ENCODE data around the gene TRUB1.

The TRUB1 gene

GRCh38 chr10:115004236-115004862, 66.4 kb downstream of the TRUB1 start:
- H3K36me3 ChIP-seq (ENCODE audit: insufficient read depth): no peaks in the 10 kb centered on the region
- TF ChIP-seq, protein P1, sequence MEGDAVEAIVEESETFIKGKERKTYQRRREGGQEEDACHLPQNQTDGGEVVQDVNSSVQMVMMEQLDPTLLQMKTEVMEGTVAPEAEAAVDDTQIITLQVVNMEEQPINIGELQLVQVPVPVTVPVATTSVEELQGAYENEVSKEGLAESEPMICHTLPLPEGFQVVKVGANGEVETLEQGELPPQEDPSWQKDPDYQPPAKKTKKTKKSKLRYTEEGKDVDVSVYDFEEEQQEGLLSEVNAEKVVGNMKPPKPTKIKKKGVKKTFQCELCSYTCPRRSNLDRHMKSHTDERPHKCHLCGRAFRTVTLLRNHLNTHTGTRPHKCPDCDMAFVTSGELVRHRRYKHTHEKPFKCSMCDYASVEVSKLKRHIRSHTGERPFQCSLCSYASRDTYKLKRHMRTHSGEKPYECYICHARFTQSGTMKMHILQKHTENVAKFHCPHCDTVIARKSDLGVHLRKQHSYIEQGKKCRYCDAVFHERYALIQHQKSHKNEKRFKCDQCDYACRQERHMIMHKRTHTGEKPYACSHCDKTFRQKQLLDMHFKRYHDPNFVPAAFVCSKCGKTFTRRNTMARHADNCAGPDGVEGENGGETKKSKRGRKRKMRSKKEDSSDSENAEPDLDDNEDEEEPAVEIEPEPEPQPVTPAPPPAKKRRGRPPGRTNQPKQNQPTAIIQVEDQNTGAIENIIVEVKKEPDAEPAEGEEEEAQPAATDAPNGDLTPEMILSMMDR (conservative IDR thresholded peaks at IDR 0.05; ENCODE audit: low read depth, low read length): no peak
- H3K27me3 ChIP-seq (ENCODE audit: insufficient read depth, low read depth): no peaks in the 10 kb centered on the region
- no peak overlapping the region for H3K9ac ChIP-seq
- H2AFZ ChIP-seq (ENCODE audit: low read depth): no peak overlapping the region
- H3K4me3 ChIP-seq (IDR thresholded peaks at IDR 0.05; ENCODE audit: insufficient read depth, low read depth, low read length): no peak overlapping the region
- no peak overlapping the region for H3K27ac ChIP-seq
- H4K20me1 ChIP-seq (ENCODE audit: insufficient read depth): no peaks in the 10 kb centered on the region
- H3K4me1 ChIP-seq (ENCODE audit: low read depth, poor library complexity, severe bottlenecking): peaks cover 8% of the 10 kb centered on the region
- no peaks in the 10 kb centered on the region for H3K79me2 ChIP-seq (ENCODE audit: insufficient read depth, low read depth)
- no peak overlapping the region for H3K4me2 ChIP-seq

DNA sequence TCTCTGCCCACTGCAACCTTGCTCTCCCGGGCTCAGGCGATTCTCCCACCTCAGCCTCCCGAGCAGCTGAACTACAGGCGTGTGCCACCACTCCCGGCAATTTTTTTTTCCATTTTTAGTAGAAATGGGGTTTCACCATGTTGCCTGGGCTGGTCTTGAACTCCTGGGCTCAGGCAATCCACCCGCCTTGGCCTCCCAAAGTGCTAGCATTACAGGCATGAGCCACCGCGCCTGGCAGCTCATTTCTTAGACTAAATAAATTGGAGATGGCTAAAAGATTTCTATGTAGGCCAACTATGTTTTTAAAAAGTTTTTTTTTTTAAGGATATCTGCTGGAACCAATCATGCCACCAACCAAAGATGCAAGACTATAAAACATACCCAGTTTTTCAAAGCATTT, 67.8 kb downstream of the TRUB1 start:
- no peak overlapping the region for H3K9ac ChIP-seq
- H3K36me3 ChIP-seq (ENCODE audit: insufficient read depth): no peaks in the 10 kb centered on the region
- H3K79me2 ChIP-seq (ENCODE audit: insufficient read depth, low read depth): no peaks in the 10 kb centered on the region
- no peaks in the 10 kb centered on the region for H3K27me3 ChIP-seq (ENCODE audit: insufficient read depth, low read depth)
- TF ChIP-seq, protein P1 (conservative IDR thresholded peaks at IDR 0.05; ENCODE audit: low read depth, low read length): no peak
- no peak overlapping the region for H2AFZ ChIP-seq (ENCODE audit: low read depth)
- H3K4me2 ChIP-seq: no peak overlapping the region
- no peaks in the 10 kb centered on the region for H4K20me1 ChIP-seq (ENCODE audit: insufficient read depth)
- no peak overlapping the region for H3K4me3 ChIP-seq (IDR thresholded peaks at IDR 0.05; ENCODE audit: insufficient read depth, low read depth, low read length)
- H3K4me1 ChIP-seq (ENCODE audit: low read depth, poor library complexity, severe bottlenecking): peaks cover 8% of the 10 kb centered on the region
- no peak overlapping the region for H3K27ac ChIP-seq

DNA sequence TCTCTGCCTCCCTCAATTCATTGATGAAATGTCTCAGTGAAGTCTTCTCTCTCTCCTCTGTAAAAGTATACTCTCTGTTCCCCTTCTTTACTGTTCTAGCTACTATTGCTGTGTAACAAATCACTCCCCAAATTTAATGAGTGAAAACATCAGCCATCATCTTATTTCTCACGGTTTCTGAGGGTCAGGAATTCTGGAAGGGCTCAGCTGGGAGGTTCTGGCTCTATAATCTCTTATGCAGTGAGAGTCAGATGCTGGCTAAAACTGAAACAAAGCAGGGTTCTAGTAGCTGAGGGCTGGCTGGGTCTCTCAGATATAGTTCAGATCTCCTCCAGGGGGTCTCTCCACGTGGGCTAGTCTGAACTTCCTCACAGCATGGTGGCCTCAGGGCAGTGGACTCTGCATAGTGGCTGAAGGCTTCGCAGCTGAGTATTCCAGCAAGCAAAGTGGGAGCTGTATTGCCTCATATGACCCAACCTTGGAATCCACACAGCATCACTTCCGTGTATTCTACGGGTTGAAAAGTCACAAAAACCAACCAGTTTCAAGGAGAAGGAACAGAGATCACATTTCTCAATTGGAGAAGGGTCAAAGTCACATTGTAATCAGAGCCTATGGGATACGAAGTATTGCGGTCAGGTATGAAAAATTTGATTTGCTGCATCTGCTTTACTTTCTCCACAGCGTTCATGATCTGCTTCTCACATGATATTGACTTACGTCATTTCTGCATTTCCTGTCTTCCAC, 80.4 kb downstream of the TRUB1 start:
- Histone ChIP-seq H3K4me1 (ENCODE audit: low read depth, poor library complexity, severe bottlenecking) (peaks cover 13% of the 10 kb centered on the region), H3K4me2 (no peak overlapping the region)
- TF ChIP-seq, protein P1 (conservative IDR thresholded peaks at IDR 0.05; ENCODE audit: low read depth, low read length): no peak

GRCh38 chr10:115020449-115020848, 82.5 kb downstream of the TRUB1 start:
- peaks cover 13% of the 10 kb centered on the region for H3K4me1 ChIP-seq (ENCODE audit: low read depth, poor library complexity, severe bottlenecking)
- TF ChIP-seq, protein P1 (conservative IDR thresholded peaks at IDR 0.05; ENCODE audit: low read depth, low read length): no peak
- H4K20me1 ChIP-seq (ENCODE audit: insufficient read depth): no peaks in the 10 kb centered on the region
- H3K36me3 ChIP-seq (ENCODE audit: insufficient read depth): no peaks in the 10 kb centered on the region
- no peak overlapping the region for H3K27ac ChIP-seq
- H2AFZ ChIP-seq (ENCODE audit: low read depth): no peak overlapping the region
- no peak overlapping the region for H3K9ac ChIP-seq
- no peak overlapping the region for H3K4me2 ChIP-seq
- no peak overlapping the region for H3K4me3 ChIP-seq (IDR thresholded peaks at IDR 0.05; ENCODE audit: insufficient read depth, low read depth, low read length)
- no peaks in the 10 kb centered on the region for H3K27me3 ChIP-seq (ENCODE audit: insufficient read depth, low read depth)
- no peaks in the 10 kb centered on the region for H3K79me2 ChIP-seq (ENCODE audit: insufficient read depth, low read depth)

More for the DNA sequence above, 80.4 kb downstream of the TRUB1 start:
- Histone ChIP-seq H3K27ac (no peak overlapping the region), H3K9ac (no peak overlapping the region), H3K36me3 (ENCODE audit: insufficient read depth) (no peaks in the 10 kb centered on the region), H3K79me2 (ENCODE audit: insufficient read depth, low read depth) (no peaks in the 10 kb centered on the region), H4K20me1 (ENCODE audit: insufficient read depth) (no peaks in the 10 kb centered on the region), H3K27me3 (ENCODE audit: insufficient read depth, low read depth) (no peaks in the 10 kb centered on the region), H3K4me3 (IDR thresholded peaks at IDR 0.05; ENCODE audit: insufficient read depth, low read depth, low read length) (no peak overlapping the region), H2AFZ (ENCODE audit: low read depth) (no peak overlapping the region)

Measured in KMS-11 (cell line).